ENCODE data around the gene GGA2.

DNA sequence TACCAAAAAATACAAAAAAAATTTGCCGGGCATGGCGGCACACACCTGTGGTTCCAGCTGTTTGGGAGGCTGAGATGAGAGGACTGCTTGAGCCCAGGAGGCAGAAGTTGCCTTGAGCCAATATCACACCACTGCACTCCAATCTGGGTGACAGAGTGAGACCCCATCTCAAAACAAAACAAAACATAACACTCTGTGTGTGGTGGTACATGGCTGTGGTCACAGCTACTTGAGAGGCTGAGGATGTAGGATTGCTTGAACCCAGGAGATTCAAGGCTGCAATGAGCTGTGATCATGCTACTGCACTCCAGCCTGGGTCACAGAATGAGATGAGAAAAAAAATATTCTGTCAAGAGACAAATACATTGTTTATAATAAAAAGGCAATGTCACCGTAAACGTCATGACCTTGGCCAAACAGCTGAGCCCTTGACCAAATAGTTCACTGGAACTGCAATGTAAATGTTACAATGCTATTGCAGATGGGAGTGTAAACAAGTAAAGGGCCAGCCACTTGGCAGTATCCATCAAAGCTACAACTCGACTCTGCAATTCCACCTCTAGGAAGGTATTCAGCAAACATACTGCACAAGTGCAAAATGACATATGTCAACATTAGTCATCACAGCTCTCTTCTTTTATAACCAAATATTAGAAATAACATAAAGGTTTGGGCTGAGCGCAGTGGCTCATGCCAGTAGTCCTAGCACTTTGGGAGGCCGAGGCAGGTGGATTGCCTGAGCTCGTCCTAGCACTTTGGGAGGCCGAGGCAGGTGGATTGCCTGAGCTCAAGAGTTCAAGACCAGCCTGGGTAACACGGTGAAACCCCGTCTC is 29.9 kb upstream of the GGA2 start:
- TF ChIP-seq, protein P1, sequence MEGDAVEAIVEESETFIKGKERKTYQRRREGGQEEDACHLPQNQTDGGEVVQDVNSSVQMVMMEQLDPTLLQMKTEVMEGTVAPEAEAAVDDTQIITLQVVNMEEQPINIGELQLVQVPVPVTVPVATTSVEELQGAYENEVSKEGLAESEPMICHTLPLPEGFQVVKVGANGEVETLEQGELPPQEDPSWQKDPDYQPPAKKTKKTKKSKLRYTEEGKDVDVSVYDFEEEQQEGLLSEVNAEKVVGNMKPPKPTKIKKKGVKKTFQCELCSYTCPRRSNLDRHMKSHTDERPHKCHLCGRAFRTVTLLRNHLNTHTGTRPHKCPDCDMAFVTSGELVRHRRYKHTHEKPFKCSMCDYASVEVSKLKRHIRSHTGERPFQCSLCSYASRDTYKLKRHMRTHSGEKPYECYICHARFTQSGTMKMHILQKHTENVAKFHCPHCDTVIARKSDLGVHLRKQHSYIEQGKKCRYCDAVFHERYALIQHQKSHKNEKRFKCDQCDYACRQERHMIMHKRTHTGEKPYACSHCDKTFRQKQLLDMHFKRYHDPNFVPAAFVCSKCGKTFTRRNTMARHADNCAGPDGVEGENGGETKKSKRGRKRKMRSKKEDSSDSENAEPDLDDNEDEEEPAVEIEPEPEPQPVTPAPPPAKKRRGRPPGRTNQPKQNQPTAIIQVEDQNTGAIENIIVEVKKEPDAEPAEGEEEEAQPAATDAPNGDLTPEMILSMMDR (IDR thresholded peaks at IDR 0.05): no peak
- no peak for TF ChIP-seq POLR2AphosphoS5 (IDR thresholded peaks at IDR 0.05; ENCODE audit: insufficient read depth in 1 of 2, low read depth in 1 of 2)
- no peak for TF ChIP-seq POLR2A (IDR thresholded peaks at IDR 0.05)
